Calu3 (cell line): Measurements from ENCODE around the gene PLEKHA7. TPM values are rescaled to one million over a fixed set of nuclear protein-coding genes. Genes with fewer than 3 reads are reported as not detected.

Source experiments
- BruUV-seq: library from RNA; stranded (reverse); fragments of 400-500 nt; replicated peaks from 2 replicates; lab custom pipeline; 2021; lab: Mats Ljungman, UMichigan
- CTCF ChIA-PET: fragments of 300-600 bp; sonication (Branson Sonifier 250); formaldehyde crosslinking; loops from one replicate; lab custom pipeline; 2022; ENCODE audit warnings: antibody characterized with exemption; lab: Charles Lee
- DNase-seq: peaks from one replicate; pipeline ENCODE4 v3.0.0; 2022
- H3K27ac Mint-ChIP-seq: one replicate; pipeline ENCODE4 v1.8.0; 2022; ENCODE audit warnings: mixed read lengths; ENCODE audit not compliant: unreplicated experiment
- H3K27me3 Mint-ChIP-seq: one replicate; pipeline ENCODE4 v1.8.0; 2022; ENCODE audit warnings: mixed read lengths; ENCODE audit not compliant: unreplicated experiment
- H3K36me3 Mint-ChIP-seq: one replicate; pipeline ENCODE4 v1.8.0; 2022; ENCODE audit warnings: mild to moderate bottlenecking, moderate library complexity, mixed read lengths; ENCODE audit not compliant: insufficient read depth, unreplicated experiment
- H3K4me1 Mint-ChIP-seq: one replicate; pipeline ENCODE4 v1.8.0; 2022; ENCODE audit warnings: mild to moderate bottlenecking, low read depth, mixed read lengths; ENCODE audit not compliant: unreplicated experiment
- H3K4me3 Mint-ChIP-seq: one replicate; pipeline ENCODE4 v1.8.0; 2022; ENCODE audit warnings: mild to moderate bottlenecking, low read depth, moderate library complexity, mixed read lengths; ENCODE audit not compliant: unreplicated experiment
- H3K9me3 Mint-ChIP-seq: one replicate; pipeline ENCODE4 v1.8.0; 2022; ENCODE audit warnings: low read depth, mixed read lengths; ENCODE audit not compliant: unreplicated experiment
- CTCF ChIP-seq: fragments of 200-600 bp; IDR thresholded peaks from one replicate; pipeline ENCODE4 v1.8.0; 2022; ENCODE audit warnings: antibody characterized with exemption; ENCODE audit not compliant: unreplicated experiment
- intact Hi-C: fragments of 100-400 bp; cut with micrococcal nuclease; formaldehyde crosslinking; loops from one replicate; pipeline ENCODE4 v1.10.0; 2022; ENCODE audit not compliant: unreplicated experiment
- total RNA-seq: library from RNA; stranded (reverse); gene quantifications from 2 replicates; pipeline ENCODE4 v1.2.3, GENCODE V29; 2022

PLEKHA7 gene
- total RNA-seq, 1 experiment from 2014 or later, result 138 TPM

- Mint-ChIP-seq H3K9me3 (no peaks in the 10 kb centered on the region), H3K36me3 (peaks cover 61% of the 10 kb centered on the region), H3K27ac (no peak overlapping the region), H3K27me3 (no peaks in the 10 kb centered on the region), H3K4me1 (no peaks in the 10 kb centered on the region), H3K4me3 (no peak overlapping the region)
- no peak for DNase-seq
- intact Hi-C loops, result no loop called here
- BruUV-seq, result no TSS peak
- no peak for TF ChIP-seq CTCF
- CTCF ChIA-PET, result no interaction called here
Measured at GRCh38 chr11:16797776-16798175, 216.4 kb downstream of the PLEKHA7 start.

DNA sequence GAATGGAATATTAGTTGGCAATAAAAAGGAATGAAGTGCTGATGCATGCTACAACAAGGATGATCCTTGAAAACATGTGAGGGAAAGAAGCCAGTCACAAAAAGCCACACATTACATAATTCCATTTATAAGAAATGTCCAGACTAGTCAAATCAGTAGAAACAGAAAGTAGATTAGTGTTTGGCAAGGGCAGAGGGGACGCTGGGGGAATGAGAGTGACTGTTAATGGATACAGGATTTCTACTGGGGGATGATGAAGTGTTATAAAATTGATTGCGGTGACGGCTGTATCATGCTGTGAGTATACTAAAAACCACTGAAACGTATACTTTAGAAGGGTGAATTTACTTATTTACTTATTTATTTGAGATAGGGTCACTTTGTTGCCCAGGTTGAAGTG, 217.9 kb downstream of the PLEKHA7 start:
- BruUV-seq, result no TSS peak
- Mint-ChIP-seq H3K27me3 (no peaks in the 10 kb centered on the region), H3K4me3 (no peak overlapping the region), H3K9me3 (no peaks in the 10 kb centered on the region), H3K4me1 (peaks cover 9% of the 10 kb centered on the region), H3K36me3 (peaks cover 63% of the 10 kb centered on the region), H3K27ac (no peak overlapping the region)
- intact Hi-C loops, result no loop called here
- no peak for TF ChIP-seq CTCF
- DNase-seq, result no peak
- CTCF ChIA-PET, result no interaction called here

GRCh38 chr11:16795146-16795545, 219.1 kb downstream of the PLEKHA7 start:
- H3K4me3 Mint-ChIP-seq, result no peak overlapping the region
- no peak for DNase-seq
- no peaks in the 10 kb centered on the region for H3K27me3 Mint-ChIP-seq
- no peak for TF ChIP-seq CTCF
- H3K9me3 Mint-ChIP-seq, result no peaks in the 10 kb centered on the region
- no TSS peak for BruUV-seq
- peak overlapping the region; percentile 47 for H3K27ac Mint-ChIP-seq
- peaks cover 13% of the 10 kb centered on the region for H3K4me1 Mint-ChIP-seq
- intact Hi-C loops, result no loop called here
- CTCF ChIA-PET, result interaction anchor here (0.6 kb wide), 1 partner anchor 11 kb away, joined by 3 read pairs; no protein-coding TSS in a partner anchor
- peaks cover 66% of the 10 kb centered on the region for H3K36me3 Mint-ChIP-seq

DNA sequence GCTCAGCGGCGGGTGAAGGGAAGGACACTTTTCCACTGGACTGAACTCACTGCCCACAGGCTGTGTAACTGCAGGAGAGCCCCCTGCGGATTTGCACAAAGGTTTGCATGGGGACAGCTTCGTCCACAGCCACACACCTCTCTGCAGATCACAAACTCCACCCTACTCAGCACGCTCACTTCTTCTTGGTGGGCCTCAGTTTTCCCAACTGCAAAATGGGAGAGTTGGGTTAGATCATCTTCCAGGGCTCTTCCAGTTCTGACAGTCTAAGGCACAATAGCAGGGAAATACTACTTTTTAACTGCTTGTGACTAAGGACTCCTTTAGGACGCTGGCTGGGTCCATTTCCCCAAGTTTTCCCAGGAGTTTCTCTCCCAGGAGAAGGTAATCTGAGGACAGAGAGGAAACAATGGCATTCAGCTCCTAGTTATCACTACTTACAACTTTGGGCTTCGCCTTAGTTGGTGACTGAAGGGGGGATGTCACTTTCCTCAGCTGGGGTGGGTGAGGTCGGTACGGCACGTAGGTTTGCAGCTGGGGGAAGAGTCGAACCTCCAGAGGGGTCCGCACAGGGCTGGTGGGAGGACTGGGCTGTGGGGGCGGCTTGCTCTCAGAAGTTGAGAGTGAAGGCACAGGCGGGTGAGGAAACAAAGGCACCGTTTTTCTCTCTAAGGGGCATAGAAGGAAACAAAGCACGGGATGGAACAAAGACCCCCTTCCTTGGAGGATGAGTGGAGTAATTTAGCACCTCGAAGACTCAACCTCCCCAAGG, 220.0 kb downstream of the PLEKHA7 start:
- H3K27ac Mint-ChIP-seq, result peak overlapping the region; percentile 47

More for the DNA sequence above, 220.0 kb downstream of the PLEKHA7 start:
- H3K4me3 Mint-ChIP-seq, result no peak overlapping the region
- intact Hi-C loops, result no loop called here
- DNase-seq, result no peak
- no TSS peak for BruUV-seq
- H3K4me1 Mint-ChIP-seq, result peaks cover 17% of the 10 kb centered on the region
- CTCF ChIA-PET, result no interaction called here
- H3K27me3 Mint-ChIP-seq, result no peaks in the 10 kb centered on the region
- H3K9me3 Mint-ChIP-seq, result no peaks in the 10 kb centered on the region
- peaks cover 66% of the 10 kb centered on the region for H3K36me3 Mint-ChIP-seq
- TF ChIP-seq CTCF, result no peak
